Stimulated activated CD4-positive, alpha-beta T cell treated with anti-CD3 and anti-CD28 coated beads, Interleukin-4, amount 100 ng/mL, for 1 hour (primary cell): ENCODE measurements around the gene CARNS1.
"Not testable (repeated sequence)": the region's sequence is repeated elsewhere in the genome, so short reads cannot be mapped to it uniquely, and the experiment has no call there.

Source experiments
- DNase-seq: peaks from one replicate; pipeline ENCODE4 v3.0.0-alpha.2; 2020

Gene CARNS1

DNA sequence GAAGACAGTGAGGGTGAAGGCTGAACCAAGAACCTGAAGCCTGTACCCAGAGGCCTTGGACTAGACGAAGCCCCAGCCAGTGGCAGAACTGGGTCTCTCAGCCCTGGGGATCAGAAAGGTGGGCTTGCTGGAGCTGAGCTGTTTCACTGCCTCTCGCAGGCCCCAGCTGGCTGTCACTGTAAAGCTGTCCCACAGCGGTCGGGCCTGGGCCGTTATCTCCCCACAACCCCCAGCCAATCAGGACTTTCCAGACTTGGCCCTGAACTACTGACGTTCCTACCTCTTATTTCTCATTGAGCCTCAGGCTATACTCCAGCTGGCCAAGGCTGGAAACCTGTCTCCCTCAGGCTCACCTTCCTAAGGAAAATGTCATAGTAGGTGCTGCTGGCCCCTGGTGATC is 17.9 kb upstream of the CARNS1 start:
- no peak for DNase-seq

DNA sequence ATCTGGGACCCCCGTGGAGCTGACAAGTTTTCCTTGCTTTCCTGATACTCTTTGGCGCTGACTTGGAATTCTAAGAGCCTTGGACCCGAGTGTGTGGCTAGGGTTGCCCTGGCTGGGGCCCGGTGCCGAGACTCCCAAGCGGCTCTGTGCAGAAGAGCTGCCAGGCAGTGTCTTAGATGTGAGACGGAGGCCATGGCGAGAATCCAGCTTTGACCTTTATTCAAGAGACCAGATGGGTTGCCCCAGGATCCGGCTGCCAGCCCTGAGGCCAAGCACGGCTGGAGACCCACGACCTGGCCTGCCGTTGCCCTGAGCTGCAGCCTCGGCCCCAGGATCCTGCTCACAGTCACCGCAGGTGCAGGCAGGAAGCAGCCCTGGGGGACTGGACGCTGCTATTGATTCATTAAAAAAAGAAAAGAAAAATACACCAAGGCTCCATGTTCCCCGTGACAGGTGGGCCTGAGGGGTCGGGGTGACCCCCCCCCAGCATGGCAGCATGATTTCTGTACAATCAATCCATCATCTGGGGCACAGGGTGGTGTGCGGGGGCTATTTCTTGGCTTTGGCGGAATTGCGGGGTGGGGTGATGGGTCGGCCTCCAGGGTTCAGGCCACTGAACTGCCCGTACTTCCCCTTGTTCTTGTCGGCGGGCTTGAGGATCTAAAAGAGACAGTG is 17.4 kb upstream of the CARNS1 start:
- no peak for DNase-seq

DNA sequence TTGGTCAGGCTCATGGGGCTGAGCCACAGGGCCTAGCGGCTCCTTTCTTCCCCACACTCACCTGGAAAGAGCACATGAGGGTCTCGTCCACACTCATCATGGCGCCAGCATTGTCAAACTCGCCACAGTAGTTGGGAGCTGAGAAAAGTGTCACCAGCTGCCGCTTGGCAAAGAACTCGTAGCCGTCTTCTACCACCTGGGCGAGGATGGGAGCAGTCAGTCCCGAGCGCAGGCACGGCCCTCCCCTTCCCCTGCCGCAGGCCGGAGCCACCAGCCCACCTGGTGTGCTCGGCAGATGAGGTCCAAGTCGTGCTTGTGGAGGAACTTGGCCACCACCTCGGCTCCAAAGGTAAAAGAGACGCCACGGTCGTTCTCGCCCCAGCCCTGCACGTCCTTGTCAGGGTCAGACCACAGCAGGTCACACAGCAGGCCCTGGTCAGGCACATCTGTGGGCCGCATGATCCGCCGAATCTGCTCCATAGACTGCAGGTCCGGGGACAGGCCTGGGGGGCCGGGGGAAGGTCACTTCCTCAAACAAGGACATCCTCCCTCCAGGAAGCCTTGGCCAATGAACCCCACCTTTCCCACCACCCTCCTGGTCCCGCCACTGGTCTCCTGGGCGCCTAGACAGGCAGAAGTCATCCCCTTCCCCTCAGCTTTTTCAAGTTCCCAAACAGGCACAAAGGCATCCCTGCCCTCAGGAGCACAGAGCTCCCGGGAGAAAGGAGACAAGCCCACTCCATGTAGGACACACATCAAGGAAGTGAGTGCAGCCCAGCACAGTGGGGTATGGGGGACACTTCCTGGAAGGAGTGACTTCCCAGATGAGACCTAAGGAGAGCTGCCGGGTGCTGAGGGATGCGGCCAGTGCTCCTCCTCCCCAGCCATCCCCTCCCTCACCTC is 16.6 kb upstream of the CARNS1 start:
- no peak for DNase-seq

DNA sequence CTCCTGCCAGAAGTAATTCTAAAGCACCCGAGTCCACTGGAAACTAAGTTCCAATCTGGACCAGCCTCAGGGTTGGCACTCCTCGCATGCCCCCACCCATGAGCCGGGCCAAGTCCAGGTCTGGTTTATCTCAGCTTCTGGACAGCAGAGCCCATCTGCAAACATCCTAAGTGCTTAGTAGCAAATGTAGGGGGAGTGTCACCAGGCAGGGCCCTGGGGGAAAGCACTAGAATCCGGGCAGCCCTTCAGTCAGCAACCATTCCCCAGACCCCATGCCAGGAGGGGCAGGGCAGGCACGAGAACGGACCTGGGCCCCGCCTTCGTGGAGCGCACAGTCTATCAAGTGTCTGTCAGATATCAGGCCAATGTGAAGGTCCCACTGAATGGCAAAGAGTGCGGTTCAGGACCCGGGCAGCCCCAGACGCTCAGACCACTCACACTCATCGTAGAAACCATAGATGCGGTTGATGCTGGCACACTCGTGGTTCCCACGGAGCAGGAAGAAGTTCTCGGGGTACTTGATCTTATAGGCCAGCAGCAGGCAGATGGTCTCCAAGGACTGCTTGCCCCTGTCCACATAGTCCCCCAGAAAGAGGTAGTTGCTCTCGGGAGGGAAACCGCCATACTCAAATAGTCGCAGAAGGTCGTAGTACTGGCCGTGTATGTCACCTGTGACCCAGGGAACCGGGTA is 15.1 kb upstream of the CARNS1 start:
- DNase-seq: no peak

DNA sequence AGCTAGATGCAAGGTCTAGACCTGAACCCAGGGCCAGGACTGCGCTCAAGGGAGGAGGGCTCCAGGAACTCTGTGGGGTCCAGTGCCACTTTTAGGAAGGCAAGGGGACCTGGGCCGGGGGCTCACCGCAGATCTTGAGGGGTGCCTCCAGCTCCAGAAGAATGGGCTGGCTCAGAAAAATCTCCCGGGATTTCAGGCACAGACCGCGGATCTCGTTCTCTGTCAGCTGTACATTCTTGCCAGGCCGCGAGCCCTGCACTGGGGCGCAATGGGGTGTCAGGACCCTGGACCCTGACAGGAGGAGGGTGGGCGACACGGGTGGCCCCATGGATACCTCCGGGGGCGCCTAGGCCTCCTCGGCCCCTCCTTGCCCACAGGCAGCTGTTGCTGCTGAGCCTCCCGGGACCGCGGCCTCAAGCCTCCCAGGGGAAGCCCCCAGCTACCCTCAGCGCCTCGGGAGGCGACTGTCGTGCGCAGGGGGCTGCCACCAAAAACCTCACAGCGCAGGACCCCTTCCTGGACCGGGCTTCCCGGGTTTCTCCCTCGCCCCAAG is 14.5 kb upstream of the CARNS1 start:
- DNase-seq: no peak

DNA sequence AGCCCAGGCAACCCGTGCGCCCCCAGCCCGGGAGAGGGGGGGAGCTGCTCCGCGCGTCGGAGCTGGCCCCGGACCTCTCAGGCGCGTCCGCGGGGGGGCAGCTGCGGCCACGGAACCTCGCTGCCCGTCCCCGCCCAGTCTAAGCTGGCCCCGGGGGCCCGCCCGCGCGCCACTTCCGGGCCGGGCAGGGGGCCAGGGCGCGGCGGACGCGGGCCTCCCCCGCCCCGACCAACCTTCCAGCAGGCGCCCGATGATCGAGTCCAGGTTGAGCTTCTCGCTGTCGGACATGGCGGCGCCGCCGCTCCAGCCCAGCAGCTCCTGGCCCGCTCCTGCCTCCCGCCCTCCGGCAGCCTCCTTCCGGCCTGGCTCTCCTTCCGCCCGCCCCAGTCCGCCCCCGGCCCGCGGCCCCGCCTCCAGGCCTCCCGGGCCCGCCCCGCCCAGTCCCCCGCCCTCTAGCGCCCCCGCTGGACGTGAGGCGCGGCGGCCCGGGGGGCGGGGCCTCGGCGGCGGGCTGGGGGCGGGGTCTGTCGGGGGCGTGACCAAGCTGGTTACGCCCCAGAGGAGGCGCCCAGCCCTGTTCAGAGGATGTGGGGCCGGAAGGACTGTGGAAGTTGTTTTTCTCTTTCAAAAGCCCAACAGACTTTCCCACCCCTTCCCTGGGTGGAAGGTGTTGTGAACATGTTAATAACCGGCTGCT is 13.8 kb upstream of the CARNS1 start, which contains the start of gene PPP1CA:
PPP1CA (minus strand) TSS at position 364 of the 697 bp plus-strand sequence; CDS start at position 288, 76 bp downstream.
- DNase-seq: peak; percentile 90

DNA sequence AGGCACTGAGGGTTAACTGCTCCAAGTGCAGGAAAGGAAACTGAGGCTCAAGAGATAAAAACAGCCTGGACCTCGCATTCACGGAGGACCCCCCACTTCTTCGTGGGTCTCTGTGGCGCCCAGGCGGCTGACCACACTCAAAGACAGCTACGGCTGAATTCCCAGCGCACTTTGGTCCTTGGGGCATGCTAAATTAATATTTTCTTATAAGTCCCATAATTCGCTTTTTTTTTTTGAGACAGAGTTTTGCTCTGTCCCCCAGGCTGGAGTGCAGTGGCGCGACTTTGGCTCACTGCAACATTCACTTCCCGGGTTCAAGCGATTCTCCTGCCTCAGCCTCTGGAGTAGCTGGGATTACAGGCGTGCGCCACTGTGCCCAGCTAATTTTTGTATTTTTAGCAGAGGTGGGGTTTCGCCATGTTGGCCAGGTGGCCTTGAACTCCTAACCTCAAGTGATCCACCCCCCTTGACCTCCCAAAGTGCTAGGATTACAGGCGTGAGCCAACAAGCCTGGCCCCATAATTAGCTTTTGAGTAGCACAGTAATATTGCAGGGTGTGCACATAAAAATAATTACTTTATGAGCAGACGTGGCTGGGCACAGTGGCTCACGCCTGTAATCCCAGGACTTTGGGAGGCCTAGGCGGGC is 13.2 kb upstream of the CARNS1 start:
- DNase-seq: not testable (repeated sequence)

DNA sequence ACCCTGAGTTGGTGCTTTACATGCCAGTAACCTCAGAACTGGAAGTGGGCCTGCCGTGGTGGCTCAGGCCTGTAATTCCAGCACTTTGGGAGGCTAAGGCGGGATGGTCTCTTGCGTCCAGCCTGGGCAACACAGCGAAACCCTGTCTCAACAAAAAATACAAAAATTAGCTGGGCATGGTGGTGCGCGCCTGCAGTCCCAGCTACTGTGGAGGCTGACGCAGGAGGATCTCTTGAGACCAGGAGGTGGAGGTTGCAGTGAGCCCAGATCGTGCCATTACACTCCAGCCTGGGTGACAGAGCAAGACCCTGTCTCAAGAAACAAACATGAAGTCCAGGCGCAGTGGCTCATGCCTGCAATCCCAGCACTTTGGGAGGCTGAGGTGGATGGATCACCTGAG is 12.4 kb upstream of the CARNS1 start:
- DNase-seq: not testable (repeated sequence)

DNA sequence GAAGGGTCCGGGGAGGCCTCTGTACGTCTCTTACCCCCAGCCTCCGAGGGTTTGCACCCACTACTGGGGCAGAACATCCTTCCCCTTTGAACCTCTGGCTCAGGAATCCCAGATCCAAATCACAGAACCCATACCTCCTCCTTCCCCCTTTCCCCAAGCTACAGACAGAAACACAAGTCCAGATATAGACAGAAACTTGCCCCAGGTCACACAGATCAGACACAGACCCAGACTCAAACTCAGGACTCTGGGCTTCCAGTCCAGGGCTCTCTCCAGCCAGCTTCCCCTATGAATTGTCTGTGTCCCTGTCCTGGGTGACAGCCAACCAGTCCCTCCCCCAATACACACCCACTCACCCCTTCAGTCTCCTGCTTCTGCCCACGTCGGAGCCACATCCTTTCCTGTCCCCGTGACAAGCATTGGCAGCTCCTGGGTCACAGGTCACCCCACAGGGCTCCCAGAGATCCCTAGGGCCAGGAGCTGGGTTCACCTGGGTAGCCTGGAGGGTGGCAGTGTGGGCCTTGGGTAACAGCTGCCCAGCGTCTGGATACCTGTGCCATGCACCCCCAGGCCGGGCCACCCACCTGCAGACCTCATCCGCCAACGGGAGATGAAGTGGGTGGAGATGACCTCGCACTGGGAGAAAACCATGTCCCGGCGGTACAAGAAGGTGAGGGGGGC is 10.8 kb upstream of the CARNS1 start:
- peak; percentile 47 for DNase-seq

DNA sequence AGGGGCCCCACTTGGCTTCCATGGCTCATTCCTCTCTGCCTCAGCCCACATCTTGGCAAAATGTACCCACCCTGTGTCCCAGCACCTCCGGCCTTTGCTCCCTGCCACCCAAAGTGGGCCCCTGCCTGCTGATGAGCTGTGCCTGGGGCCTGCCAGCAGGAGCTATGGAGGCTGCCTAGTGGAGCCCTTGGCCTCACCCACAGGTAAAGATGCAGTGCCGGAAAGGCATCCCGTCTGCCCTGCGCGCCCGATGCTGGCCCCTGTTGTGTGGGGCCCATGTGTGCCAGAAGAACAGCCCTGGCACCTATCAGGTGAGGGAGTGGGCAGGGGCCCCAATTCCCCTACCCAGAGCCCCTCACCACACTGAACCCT is 10.3 kb upstream of the CARNS1 start:
- peak; percentile 36 for DNase-seq

DNA sequence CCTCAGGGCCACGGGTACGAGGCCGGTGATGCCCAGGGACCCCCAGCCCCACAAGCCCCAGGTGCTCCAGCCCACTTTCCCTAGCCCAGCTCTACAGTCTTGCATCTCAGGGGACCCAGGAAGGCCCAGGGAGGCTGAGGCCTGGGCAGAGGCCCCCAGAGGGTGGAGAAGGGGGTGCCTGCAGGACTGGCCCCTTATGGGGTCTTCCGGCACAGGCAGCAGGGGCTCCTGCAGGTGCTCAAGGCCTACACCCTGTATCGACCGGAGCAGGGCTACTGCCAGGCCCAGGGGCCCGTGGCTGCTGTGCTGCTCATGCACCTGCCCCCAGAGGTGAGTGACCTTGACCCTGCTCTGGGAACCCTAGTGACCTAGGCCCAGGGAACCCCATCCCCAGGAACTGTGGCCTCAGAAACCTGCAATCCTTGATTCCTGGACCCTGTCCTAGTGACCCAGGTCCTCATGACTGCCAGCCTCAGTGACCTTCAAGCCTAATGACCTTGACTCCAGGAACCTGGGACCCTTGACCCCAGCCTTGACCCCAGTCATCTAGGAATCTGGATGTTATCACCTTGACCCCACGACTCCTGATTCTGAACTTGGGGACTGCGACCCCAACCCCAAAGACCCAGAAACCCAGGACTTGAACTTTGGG is 9.7 kb upstream of the CARNS1 start:
- DNase-seq: no peak

DNA sequence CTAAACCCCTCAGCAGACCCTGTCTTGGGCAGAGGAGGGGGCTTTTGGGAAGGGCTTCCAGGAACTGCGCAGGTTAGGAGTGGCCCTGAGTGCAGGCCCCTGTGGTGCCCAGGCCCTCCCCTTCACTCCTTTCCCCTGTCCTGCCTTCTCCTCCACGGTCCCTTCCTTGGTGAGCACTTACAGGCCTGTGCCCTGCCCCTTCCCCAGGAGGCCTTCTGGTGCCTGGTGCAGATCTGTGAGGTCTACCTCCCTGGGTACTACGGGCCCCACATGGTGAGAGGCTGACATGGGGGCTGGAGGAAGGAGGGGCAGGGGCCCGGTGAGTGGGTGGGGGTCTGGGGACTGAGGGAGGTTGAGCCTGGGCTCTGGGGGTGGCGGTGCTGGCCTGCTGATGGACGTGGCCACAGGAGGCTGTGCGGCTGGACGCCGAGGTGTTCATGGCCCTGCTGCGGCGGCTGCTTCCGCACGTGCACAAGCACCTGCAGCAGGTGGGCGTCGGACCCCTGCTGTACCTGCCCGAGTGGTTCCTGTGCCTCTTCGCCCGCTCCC is 9.0 kb upstream of the CARNS1 start:
- DNase-seq: no peak

DNA sequence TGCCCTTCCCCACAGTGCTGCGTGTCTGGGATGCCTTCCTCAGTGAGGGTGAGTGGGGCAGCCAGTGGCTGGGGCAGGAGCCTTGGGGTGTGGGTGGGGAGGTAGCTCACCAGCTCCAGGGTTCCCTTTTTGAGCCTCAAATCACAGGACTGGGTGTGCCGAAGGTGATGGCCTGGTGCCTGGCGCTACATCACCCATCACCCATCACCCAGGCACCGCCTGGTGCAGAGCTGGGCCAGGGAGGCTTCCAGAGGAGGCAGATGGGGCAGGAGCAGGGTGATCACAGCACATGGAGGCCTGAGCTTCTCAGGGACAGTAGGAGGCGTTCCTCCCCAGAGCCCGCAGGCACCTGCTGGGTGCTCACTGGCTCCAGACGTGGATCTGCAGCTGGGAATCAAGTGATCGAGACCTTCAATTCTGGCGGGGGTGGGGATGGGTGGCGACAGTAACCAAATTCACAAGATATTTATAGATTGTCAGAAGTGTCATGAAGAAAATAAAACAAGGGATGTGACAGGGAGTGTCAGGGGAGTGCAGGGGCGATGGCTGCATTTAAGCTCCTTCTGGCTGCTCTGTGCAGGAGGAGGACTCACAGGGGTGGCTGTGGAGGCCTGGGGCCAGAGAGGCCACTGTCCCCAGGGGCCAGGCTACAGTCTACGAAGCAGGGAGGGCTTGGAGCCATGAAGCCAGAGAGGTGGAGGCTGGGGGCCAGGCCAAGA is 8.3 kb upstream of the CARNS1 start:
- peak; percentile 35 for DNase-seq

DNA sequence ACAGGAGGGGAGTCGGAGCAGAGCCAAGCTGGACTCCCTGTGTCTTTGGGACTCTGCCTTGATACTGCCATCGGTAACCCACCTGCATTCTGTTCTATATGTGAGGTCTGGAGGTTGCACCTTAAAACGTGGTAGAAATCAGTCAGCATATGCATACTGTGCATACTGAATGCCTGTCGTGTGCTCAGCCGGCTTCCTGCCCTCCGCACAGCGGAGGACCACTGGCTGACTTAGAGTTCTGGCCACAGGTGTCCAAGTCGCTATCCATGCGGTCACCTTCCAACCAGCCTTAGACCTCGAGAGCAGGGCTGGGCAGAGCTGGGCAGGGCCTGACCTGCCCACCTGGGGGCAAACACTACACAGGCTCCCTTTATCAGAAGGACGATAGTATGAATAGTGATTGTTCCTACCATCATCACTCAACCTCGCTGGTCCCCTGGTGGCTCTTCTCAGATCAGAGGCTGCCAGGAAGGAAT is 7.8 kb upstream of the CARNS1 start:
- no peak for DNase-seq

DNA sequence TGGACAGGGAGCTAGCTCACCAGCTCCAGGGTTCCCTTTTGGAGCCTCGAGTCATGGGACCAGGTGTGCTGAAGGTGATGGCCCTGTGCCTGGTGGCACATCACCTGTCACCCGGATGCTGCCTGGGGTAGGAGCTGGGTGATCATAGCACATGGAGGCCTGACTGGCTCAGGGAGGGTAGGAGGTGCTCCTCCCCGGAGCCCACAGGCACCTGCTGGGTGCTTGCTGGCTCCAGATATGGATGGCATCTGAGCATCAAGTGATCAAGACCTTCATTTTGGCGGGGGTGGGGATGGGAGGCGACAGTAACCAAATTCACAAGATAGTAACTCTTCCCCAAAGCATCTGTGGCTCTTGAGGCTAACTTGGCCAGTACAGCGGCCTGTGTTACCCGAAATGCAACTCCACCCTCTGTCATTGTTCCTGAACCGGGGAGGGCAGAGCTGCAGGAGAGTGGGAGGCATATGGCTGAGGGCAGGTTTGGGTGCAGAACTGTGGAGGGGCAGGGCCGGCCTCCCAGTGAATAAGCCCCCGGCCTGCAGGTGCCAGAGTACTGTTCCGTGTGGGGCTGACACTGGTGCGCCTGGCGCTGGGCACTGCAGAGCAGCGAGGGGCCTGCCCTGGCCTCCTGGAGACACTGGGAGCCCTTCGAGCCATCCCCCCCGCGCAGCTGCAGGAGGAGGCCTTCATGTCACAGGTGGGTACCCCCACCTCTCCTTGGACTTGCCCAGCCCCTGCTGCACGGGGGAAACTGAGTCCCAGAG is 6.9 kb upstream of the CARNS1 start:
- DNase-seq: peak; percentile 23

DNA sequence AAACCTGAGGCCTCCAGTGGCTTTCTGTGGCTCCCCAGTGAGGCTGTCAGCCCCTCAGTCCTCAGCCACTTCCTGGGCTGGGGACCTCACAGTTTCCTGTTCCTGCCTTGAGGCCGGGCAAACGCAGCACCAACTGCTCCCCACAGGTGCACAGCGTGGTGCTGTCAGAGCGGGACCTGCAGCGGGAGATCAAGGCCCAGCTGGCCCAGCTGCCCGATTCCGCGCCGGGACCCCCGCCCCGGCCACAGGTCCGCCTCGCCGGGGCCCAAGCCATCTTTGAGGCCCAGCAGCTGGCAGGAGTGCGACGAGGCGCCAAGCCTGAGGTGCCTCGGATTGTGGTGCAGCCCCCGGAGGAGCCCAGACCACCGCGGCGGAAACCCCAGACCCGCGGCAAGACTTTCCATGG is 6.2 kb upstream of the CARNS1 start:
- DNase-seq: peak; percentile 53

DNA sequence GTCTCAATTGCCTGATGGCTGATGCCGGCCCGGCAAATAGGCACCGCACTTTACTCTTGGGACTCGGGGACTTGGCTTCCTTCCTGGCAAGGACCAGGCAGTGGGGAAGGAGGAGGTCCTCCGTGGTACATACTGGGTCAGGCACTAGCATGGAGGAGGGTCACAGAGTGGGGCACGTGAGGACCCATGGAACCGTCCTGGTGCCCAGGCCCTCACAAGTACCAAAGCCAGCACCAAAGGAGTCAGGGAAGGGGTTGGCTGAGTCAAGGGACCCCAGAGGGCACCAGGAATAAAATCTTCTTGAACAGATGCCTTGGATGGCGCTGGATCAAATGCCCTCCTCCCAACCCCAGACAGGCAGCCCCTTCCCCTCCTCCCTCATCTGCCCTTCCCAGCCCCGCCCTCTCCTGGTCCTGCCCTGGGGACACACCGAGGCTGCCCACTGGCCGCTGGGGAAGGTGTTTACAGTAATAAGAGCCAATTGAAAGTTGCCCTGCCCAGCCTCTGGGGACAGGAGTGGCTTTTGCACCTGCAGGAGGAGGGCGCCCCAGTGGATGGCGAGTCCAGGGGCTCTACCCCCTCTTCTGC is 5.6 kb upstream of the CARNS1 start:
- no peak for DNase-seq

DNA sequence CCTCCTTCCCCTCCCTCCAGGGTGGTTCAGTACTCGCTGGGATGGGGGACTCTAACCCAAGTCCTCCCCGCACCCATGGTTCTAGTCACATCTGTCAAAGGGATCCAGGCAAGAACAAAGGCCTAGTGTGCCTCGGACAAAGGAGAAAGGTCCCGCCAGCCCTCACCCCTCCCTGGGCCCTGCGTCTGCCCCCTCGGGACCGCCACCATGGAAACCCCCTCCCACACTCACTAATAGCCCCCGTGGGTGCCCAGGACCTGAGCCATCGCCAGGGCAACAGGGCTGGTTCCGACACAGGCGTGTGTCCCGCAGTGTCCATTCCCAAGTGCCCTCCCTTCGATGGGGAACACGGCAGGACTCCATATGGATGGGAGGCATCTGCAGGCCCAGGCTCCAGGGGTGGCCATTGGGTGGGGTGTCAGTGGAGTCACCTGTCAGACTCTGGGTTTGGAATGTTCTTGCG is 5.1 kb upstream of the CARNS1 start:
- no peak for DNase-seq
